ENCODE results near the gene ZC3H7B.

ZC3H7B gene

DNA sequence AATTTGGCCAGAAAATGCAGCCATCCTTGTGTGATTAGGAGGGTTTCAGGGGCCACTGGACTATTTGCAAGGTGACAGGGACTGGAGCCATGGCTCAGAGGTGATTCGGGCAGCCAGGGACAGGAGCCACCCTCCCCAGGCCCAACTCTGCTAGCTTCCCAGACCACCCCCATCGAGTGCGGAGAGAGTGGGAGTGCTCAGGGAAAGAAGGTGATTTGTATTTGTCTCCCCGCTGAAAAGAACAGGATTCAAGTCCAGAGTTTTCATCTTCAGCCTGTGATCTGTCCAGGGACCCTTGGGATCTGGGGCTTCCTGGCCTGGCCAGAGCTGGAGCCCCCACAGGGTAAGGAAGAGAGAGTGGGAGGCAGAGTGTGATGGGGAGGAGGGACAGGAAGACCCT, 58.1 kb downstream of the ZC3H7B start:
- no peak for TF ChIP-seq EZH2phosphoT487 (IDR thresholded peaks at IDR 0.05; ENCODE audit: borderline replicate concordance)
- TF ChIP-seq, protein P1, sequence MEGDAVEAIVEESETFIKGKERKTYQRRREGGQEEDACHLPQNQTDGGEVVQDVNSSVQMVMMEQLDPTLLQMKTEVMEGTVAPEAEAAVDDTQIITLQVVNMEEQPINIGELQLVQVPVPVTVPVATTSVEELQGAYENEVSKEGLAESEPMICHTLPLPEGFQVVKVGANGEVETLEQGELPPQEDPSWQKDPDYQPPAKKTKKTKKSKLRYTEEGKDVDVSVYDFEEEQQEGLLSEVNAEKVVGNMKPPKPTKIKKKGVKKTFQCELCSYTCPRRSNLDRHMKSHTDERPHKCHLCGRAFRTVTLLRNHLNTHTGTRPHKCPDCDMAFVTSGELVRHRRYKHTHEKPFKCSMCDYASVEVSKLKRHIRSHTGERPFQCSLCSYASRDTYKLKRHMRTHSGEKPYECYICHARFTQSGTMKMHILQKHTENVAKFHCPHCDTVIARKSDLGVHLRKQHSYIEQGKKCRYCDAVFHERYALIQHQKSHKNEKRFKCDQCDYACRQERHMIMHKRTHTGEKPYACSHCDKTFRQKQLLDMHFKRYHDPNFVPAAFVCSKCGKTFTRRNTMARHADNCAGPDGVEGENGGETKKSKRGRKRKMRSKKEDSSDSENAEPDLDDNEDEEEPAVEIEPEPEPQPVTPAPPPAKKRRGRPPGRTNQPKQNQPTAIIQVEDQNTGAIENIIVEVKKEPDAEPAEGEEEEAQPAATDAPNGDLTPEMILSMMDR (conservative IDR thresholded peaks at IDR 0.05; ENCODE audit: low read length): no peak
- peaks cover 39% of the 10 kb centered on the region; the same call in 1 of the 2 replicates for H3K36me3 ChIP-seq (ENCODE audit: insufficient read depth, low read length)
- H3K4me1 ChIP-seq (ENCODE audit: insufficient read depth, low read length, poor library complexity, severe bottlenecking): no peaks in the 10 kb centered on the region
- no peaks in the 10 kb centered on the region for H3K9me3 ChIP-seq (ENCODE audit: insufficient read depth, low read depth, low read length)
- H3K4me2 ChIP-seq (ENCODE audit: low read depth, low read length, poor library complexity, severe bottlenecking): no peak overlapping the region
- no peaks in the 10 kb centered on the region for H3K79me2 ChIP-seq (ENCODE audit: insufficient read depth, low read length)
- H3F3A ChIP-seq (ENCODE audit: low read depth): no peaks in the 10 kb centered on the region
- H3K9me2 ChIP-seq (replicated peaks; ENCODE audit: low read depth, low read length): no peaks in the 10 kb centered on the region
- H4K20me1 ChIP-seq (ENCODE audit: insufficient read depth, low read length, poor library complexity, severe bottlenecking): no peaks in the 10 kb centered on the region
- no peak overlapping the region for H3K4me3 ChIP-seq (ENCODE audit: low read length, poor library complexity, severe bottlenecking)
- no peaks in the 10 kb centered on the region for H3K27me3 ChIP-seq (ENCODE audit: insufficient read depth, low read length, poor library complexity, severe bottlenecking)
- H2AFZ ChIP-seq (ENCODE audit: low read length): no peak overlapping the region
- H3K9ac ChIP-seq (ENCODE audit: low read depth, low read length, poor library complexity, severe bottlenecking): no peak overlapping the region

DNA sequence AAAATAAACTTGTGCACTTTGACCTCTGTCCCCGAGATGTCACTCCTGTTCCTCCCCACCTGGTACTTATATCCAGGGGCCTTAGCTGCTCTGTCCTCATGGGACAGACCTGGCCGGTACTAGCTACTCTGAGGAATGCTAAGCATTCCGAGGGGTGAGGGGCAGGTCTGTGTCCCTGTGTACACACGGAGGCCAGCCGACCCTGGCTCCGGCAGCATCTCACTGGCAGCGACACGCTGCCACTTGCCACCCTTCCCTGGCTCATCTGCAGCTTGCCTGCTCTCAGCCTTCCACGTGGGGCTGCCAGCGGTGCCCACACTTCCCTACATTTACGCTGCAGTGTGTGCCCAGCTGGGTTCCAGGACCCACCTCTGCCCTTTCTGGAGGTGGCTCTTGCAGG, 58.8 kb downstream of the ZC3H7B start:
- Histone ChIP-seq H3K4me3 (ENCODE audit: low read length, poor library complexity, severe bottlenecking) (no peak overlapping the region), H3K27me3 (ENCODE audit: insufficient read depth, low read length, poor library complexity, severe bottlenecking) (no peaks in the 10 kb centered on the region), H3K79me2 (ENCODE audit: insufficient read depth, low read length) (no peaks in the 10 kb centered on the region), H3K36me3 (ENCODE audit: insufficient read depth, low read length) (peaks cover 34% of the 10 kb centered on the region; the same call in 1 of the 2 replicates), H3K9me2 (replicated peaks; ENCODE audit: low read depth, low read length) (no peaks in the 10 kb centered on the region), H2AFZ (ENCODE audit: low read length) (no peak overlapping the region), H3K9ac (ENCODE audit: low read depth, low read length, poor library complexity, severe bottlenecking) (no peak overlapping the region), H3K4me2 (ENCODE audit: low read depth, low read length, poor library complexity, severe bottlenecking) (no peak overlapping the region), H3K9me3 (ENCODE audit: insufficient read depth, low read depth, low read length) (no peaks in the 10 kb centered on the region), H3K4me1 (ENCODE audit: insufficient read depth, low read length, poor library complexity, severe bottlenecking) (no peaks in the 10 kb centered on the region), H4K20me1 (ENCODE audit: insufficient read depth, low read length, poor library complexity, severe bottlenecking) (no peaks in the 10 kb centered on the region), H3F3A (ENCODE audit: low read depth) (no peaks in the 10 kb centered on the region)
- no peak for TF ChIP-seq EZH2phosphoT487 (IDR thresholded peaks at IDR 0.05; ENCODE audit: borderline replicate concordance)
- TF ChIP-seq, protein P1 (conservative IDR thresholded peaks at IDR 0.05; ENCODE audit: low read length): no peak

DNA sequence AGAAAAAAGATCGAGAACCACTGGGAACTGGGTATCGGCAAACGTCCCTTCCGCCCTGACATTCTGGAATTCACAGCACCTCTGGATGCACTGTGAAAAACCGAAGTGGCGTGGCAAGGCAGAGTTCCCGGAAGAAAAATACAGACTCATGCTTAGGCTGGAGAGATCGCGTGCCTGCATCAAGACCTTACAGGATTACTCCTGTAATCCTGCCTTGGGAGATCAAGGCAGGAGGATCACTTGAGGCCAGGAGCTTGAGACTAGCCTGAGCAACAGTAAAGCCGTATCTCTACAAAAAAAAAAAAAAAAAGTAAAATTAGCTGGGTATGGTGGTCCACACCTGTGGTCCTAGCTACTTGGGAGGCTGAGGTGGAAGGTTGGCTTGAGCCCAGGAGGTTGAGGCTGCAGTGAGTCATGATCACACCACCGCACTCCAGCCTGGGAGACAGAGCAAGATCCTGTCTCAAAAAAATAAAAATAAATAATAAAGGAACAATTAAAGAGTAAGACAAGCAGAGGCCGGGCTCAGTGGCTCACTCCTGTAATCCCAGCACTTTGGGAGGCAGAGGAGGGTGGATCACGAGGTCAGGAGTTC, 60.5 kb downstream of the ZC3H7B start:
- Histone ChIP-seq H3F3A (ENCODE audit: low read depth) (no peaks in the 10 kb centered on the region), H3K9me2 (replicated peaks; ENCODE audit: low read depth, low read length) (no peaks in the 10 kb centered on the region), H3K4me2 (ENCODE audit: low read depth, low read length, poor library complexity, severe bottlenecking) (no peak overlapping the region), H4K20me1 (ENCODE audit: insufficient read depth, low read length, poor library complexity, severe bottlenecking) (no peaks in the 10 kb centered on the region), H3K9me3 (ENCODE audit: insufficient read depth, low read depth, low read length) (no peaks in the 10 kb centered on the region), H3K79me2 (ENCODE audit: insufficient read depth, low read length) (no peaks in the 10 kb centered on the region), H3K27me3 (ENCODE audit: insufficient read depth, low read length, poor library complexity, severe bottlenecking) (no peaks in the 10 kb centered on the region), H3K4me3 (ENCODE audit: low read length, poor library complexity, severe bottlenecking) (no peak overlapping the region), H3K9ac (ENCODE audit: low read depth, low read length, poor library complexity, severe bottlenecking) (no peak overlapping the region), H3K4me1 (ENCODE audit: insufficient read depth, low read length, poor library complexity, severe bottlenecking) (no peaks in the 10 kb centered on the region), H3K36me3 (ENCODE audit: insufficient read depth, low read length) (peaks cover 18% of the 10 kb centered on the region; the same call in 1 of the 2 replicates), H2AFZ (ENCODE audit: low read length) (no peak overlapping the region)
- TF ChIP-seq, protein P1 (conservative IDR thresholded peaks at IDR 0.05; ENCODE audit: low read length): no peak
- no peak for TF ChIP-seq EZH2phosphoT487 (IDR thresholded peaks at IDR 0.05; ENCODE audit: borderline replicate concordance)
